Measurements from ENCODE around the gene PARD3. TPM values are rescaled to one million over a fixed set of nuclear protein-coding genes. Genes with fewer than 3 reads are reported as not detected.

PARD3 gene
- total RNA-seq, 1 experiment from 2014 or later = 46.3 TPM

DNA sequence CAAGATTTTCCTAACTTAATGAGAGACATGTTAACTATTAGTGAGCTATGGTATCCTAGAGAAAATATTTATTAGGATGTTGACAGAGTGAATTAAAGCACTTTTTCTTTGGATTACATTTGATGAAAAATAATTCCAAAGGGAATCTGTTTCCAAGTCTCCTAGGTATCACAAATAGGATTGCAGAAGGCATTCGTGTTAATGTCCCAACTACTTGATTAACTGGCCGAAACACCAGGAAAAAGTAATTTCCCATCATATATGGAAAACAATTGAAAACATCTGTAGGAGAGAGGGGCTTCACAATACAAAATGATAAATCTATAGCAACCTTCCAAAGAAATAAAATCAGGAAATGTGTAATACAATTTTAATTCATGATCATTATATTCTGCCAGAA is 406.7 kb downstream of the PARD3 start:
- no TSS peak for BruUV-seq (replicated peaks)
- H3K4me2 ChIP-seq (ENCODE audit: low read length) = no peak overlapping the region
- TF ChIP-seq JUND (IDR thresholded peaks at IDR 0.05) = no peak
- no peak for TF ChIP-seq SRF (IDR thresholded peaks at IDR 0.05; ENCODE audit: low read depth)
- no peak for TF ChIP-seq CEBPB (IDR thresholded peaks at IDR 0.05; ENCODE audit: low read depth)
- no peak for TF ChIP-seq SP1 (IDR thresholded peaks at IDR 0.05; ENCODE audit: low read depth)
- no peak for TF ChIP-seq EZH2 (IDR thresholded peaks at IDR 0.05)
- TF ChIP-seq FOSL1 (IDR thresholded peaks at IDR 0.05; ENCODE audit: low read depth) = no peak
- TF ChIP-seq CBX3 (IDR thresholded peaks at IDR 0.05; ENCODE audit: low read depth) = no peak
- no peak for TF ChIP-seq RAD21 (IDR thresholded peaks at IDR 0.05; ENCODE audit: low read depth)
- TF ChIP-seq, protein P1, sequence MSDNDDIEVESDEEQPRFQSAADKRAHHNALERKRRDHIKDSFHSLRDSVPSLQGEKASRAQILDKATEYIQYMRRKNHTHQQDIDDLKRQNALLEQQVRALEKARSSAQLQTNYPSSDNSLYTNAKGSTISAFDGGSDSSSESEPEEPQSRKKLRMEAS (IDR thresholded peaks at IDR 0.05) = no peak
- no peak for TF ChIP-seq POLR2A (IDR thresholded peaks at IDR 0.05; ENCODE audit: borderline replicate concordance, extremely low read depth, insufficient read depth, insufficient read length)
- no peak for TF ChIP-seq ZNF274 (IDR thresholded peaks at IDR 0.05; ENCODE audit: low read depth, low read length)
- no peak for TF ChIP-seq EGR1 (IDR thresholded peaks at IDR 0.05; ENCODE audit: low read depth)
- TF ChIP-seq EZH2phosphoT487 (IDR thresholded peaks at IDR 0.05; ENCODE audit: borderline replicate concordance) = no peak
- TF ChIP-seq ELF1 (IDR thresholded peaks at IDR 0.05; ENCODE audit: borderline replicate concordance, low read depth) = no peak
- TF ChIP-seq, protein P2, sequence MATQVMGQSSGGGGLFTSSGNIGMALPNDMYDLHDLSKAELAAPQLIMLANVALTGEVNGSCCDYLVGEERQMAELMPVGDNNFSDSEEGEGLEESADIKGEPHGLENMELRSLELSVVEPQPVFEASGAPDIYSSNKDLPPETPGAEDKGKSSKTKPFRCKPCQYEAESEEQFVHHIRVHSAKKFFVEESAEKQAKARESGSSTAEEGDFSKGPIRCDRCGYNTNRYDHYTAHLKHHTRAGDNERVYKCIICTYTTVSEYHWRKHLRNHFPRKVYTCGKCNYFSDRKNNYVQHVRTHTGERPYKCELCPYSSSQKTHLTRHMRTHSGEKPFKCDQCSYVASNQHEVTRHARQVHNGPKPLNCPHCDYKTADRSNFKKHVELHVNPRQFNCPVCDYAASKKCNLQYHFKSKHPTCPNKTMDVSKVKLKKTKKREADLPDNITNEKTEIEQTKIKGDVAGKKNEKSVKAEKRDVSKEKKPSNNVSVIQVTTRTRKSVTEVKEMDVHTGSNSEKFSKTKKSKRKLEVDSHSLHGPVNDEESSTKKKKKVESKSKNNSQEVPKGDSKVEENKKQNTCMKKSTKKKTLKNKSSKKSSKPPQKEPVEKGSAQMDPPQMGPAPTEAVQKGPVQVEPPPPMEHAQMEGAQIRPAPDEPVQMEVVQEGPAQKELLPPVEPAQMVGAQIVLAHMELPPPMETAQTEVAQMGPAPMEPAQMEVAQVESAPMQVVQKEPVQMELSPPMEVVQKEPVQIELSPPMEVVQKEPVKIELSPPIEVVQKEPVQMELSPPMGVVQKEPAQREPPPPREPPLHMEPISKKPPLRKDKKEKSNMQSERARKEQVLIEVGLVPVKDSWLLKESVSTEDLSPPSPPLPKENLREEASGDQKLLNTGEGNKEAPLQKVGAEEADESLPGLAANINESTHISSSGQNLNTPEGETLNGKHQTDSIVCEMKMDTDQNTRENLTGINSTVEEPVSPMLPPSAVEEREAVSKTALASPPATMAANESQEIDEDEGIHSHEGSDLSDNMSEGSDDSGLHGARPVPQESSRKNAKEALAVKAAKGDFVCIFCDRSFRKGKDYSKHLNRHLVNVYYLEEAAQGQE (IDR thresholded peaks at IDR 0.05; ENCODE audit: low read depth) = no peak
- no peak for ATAC-seq
- DNase-seq (ENCODE audit: low read depth, low spot score) = no peak
- no peaks in the 10 kb centered on the region for H3K9me3 ChIP-seq (ENCODE audit: control insufficient read depth in 1 of 2, insufficient read depth in 1 of 2, low read depth in 1 of 2, low read length in 2 of 2)
- H3K27me3 ChIP-seq (ENCODE audit: insufficient read depth, low read length) = no peaks in the 10 kb centered on the region
- no peak overlapping the region for H3K27ac ChIP-seq (ENCODE audit: low read depth, low read length)
- CTCF ChIA-PET = no interaction called here
- no peak overlapping the region for H3K4me3 ChIP-seq (replicated peaks in 1 of 2; ENCODE audit: low read depth in 1 of 2, low read length in 2 of 2)
- RAD21 ChIA-PET (ENCODE audit: low non-redundant PET in 1 of 2, low total read pairs in 2 of 2, uncharacterized antibody in 2 of 2, unreplicated experiment in 2 of 2) = no interaction called here
- H3K9ac ChIP-seq (ENCODE audit: low read length) = no peak overlapping the region
- no peaks in the 10 kb centered on the region for H3K9me2 ChIP-seq (ENCODE audit: insufficient read depth)
- H2AFZ ChIP-seq (ENCODE audit: low read depth, low read length, poor library complexity, severe bottlenecking) = no peak overlapping the region
- H3K4me1 ChIP-seq (ENCODE audit: control insufficient read depth in 1 of 2, insufficient read depth in 2 of 2, low read length in 2 of 2) = peaks cover 34 to 49% of the 10 kb centered on the region in 2 experiments
- H3K79me2 ChIP-seq (ENCODE audit: insufficient read depth, low read length) = no peaks in the 10 kb centered on the region
- H3K36me3 ChIP-seq (ENCODE audit: control insufficient read depth in 1 of 2, insufficient read depth in 2 of 2, low read length in 2 of 2) = no peaks in the 10 kb centered on the region
- no peaks in the 10 kb centered on the region for H4K20me1 ChIP-seq (ENCODE audit: insufficient read depth)
- POLR2A ChIA-PET = no interaction called here
- intact Hi-C loops (cut with micrococcal nuclease) = loop anchor here (10.0 kb wide), 1 partner anchor 226 kb away; no protein-coding TSS in a partner anchor

Measured in HCT116 (cell line).